Pulmonary artery endothelial cell (primary cell): ENCODE measurements around the gene ADAM12. TPM values are rescaled to one million over a fixed set of nuclear protein-coding genes. Genes with fewer than 3 reads are reported as not detected.

Source experiments
- DNase-seq: peaks from one replicate; pipeline ENCODE4 v3.0.0-alpha.2; 2011; ENCODE audit warnings: low read depth, low spot score
- total RNA-seq: library from RNA; depleted of rRNA; stranded (reverse); fragments of >200 nt; gene quantifications from 2 replicates; pipeline ENCODE4 v1.2.3, GENCODE V29; 2014

The ADAM12 gene
- total RNA-seq, 1 donor from 2014 or later, result 0.13 TPM

- no peak for DNase-seq
Measured at GRCh38 chr10:126090443-126090842, 297.8 kb downstream of the ADAM12 start.

- DNase-seq, result no peak
Measured at GRCh38 chr10:126087796-126088505, 300.3 kb downstream of the ADAM12 start.

- no peak for DNase-seq
Measured at GRCh38 chr10:126087153-126087680, 301.1 kb downstream of the ADAM12 start.

GRCh38 chr10:126085806-126086205 lies 302.5 kb downstream of the ADAM12 start:
- no peak for DNase-seq

- no peak for DNase-seq
Measured at GRCh38 chr10:126084369-126084768, 303.9 kb downstream of the ADAM12 start.

- DNase-seq, result no peak
Measured at GRCh38 chr10:126083009-126083408, 305.3 kb downstream of the ADAM12 start.

GRCh38 chr10:126081841-126082466 lies 306.3 kb downstream of the ADAM12 start:
- DNase-seq, result no peak

- DNase-seq, result peak; percentile 41
Measured at GRCh38 chr10:126080879-126081411, 307.3 kb downstream of the ADAM12 start.

- no peak for DNase-seq
Measured at GRCh38 chr10:126080291-126080825, 307.9 kb downstream of the ADAM12 start.

- DNase-seq, result no peak
Measured at GRCh38 chr10:126075009-126075408, 313.3 kb downstream of the ADAM12 start.

GRCh38 chr10:126074291-126074690 lies 314.0 kb downstream of the ADAM12 start:
- DNase-seq, result no peak

GRCh38 chr10:126073606-126074005 lies 314.7 kb downstream of the ADAM12 start:
- no peak for DNase-seq

GRCh38 chr10:126072622-126073021 lies 315.7 kb downstream of the ADAM12 start:
- DNase-seq, result no peak

- no peak for DNase-seq
Measured at GRCh38 chr10:126070476-126071215, 317.6 kb downstream of the ADAM12 start.

- no peak for DNase-seq
Measured at GRCh38 chr10:126068322-126068721, 320.0 kb downstream of the ADAM12 start.

GRCh38 chr10:126066456-126066855 lies 321.8 kb downstream of the ADAM12 start:
- DNase-seq, result no peak

- DNase-seq, result no peak
Measured at GRCh38 chr10:126065751-126066377, 322.4 kb downstream of the ADAM12 start.

- no peak for DNase-seq
Measured at GRCh38 chr10:126064512-126064911, 323.8 kb downstream of the ADAM12 start.

GRCh38 chr10:126063353-126063791 lies 324.9 kb downstream of the ADAM12 start:
- DNase-seq, result no peak

- peak; percentile 89 for DNase-seq
Measured at GRCh38 chr10:126062131-126063032, 325.9 kb downstream of the ADAM12 start.
